SK-N-MC (cell line): Measurements from ENCODE around the gene NECAB3.
"Not testable (repeated sequence)": the region's sequence is repeated elsewhere in the genome, so short reads cannot be mapped to it uniquely, and the experiment has no call there.

ENCODE experiments used
- DNase-seq: peaks from one replicate; pipeline ENCODE4 v3.0.0-alpha.2; 2011; ENCODE audit warnings: low read depth, low spot score
- H3K27ac ChIP-seq: fragments of 200-600 bp; sonication (generic); 2 replicates; pipeline ENCODE4 v1.5.1; 2016; ENCODE audit warnings: mixed run types
- H3K36me3 ChIP-seq: fragments of 200-600 bp; sonication (generic); 2 replicates; pipeline ENCODE4 v1.6.1; 2017; ENCODE audit warnings: antibody characterized with exemption, low read length, mixed read lengths; ENCODE audit not compliant: insufficient read depth
- H3K4me3 ChIP-seq: fragments of 200-600 bp; sonication (generic); 2 replicates; pipeline ENCODE4 v1.5.1; 2016
- H3K9ac ChIP-seq: fragments of 200-600 bp; sonication (generic); 2 replicates; pipeline ENCODE4 v1.8.0; 2017; ENCODE audit warnings: mixed run types, mixed read lengths; ENCODE audit not compliant: insufficient read length
- H3K9me3 ChIP-seq: fragments of 200-600 bp; sonication (generic); 2 replicates; pipeline ENCODE4 v1.6.1; 2017; ENCODE audit warnings: low read depth, mild to moderate bottlenecking, antibody characterized with exemption, low read length, moderate library complexity, mixed read lengths
- EZH2 ChIP-seq: fragments of 200-600 bp; sonication (generic); IDR thresholded peaks from one replicate; pipeline ENCODE4 v1.6.1; 2017; ENCODE audit warnings: antibody characterized with exemption
- FOXP2 ChIP-seq: optimal IDR thresholded peaks from 2 replicates; pipeline ENCODE3; 2011; ENCODE audit warnings: mild to moderate bottlenecking, moderate library complexity; ENCODE audit not compliant: insufficient read depth; ENCODE audit errors: extremely low read length, control extremely low read depth
- POLR2AphosphoS5 ChIP-seq: IDR thresholded peaks from 2 replicates; pipeline ENCODE4 v1.6.1; 2012; ENCODE audit warnings: mild to moderate bottlenecking, low read depth, low read length, borderline replicate concordance

Gene NECAB3

GRCh38 chr20:33646191-33646590 lies 28.0 kb downstream of the NECAB3 start:
- H3K27ac ChIP-seq = no peak overlapping the region
- H3K36me3 ChIP-seq = peaks cover 15% of the 10 kb centered on the region; the same call in 1 of the 2 replicates
- H3K9me3 ChIP-seq = no peaks in the 10 kb centered on the region

GRCh38 chr20:33645396-33645795 lies 28.8 kb downstream of the NECAB3 start:
- TF ChIP-seq POLR2AphosphoS5 (no peak), EZH2 (no peak), FOXP2 (no peak)
- H3K27ac ChIP-seq = no peak overlapping the region
- no peak for DNase-seq
- no peak overlapping the region for H3K4me3 ChIP-seq
- peaks cover 15% of the 10 kb centered on the region; the same call in 1 of the 2 replicates for H3K36me3 ChIP-seq
- no peaks in the 10 kb centered on the region for H3K9me3 ChIP-seq
- no peak overlapping the region for H3K9ac ChIP-seq

More at GRCh38 chr20:33646191-33646590, 28.0 kb downstream of the NECAB3 start:
- Histone ChIP-seq H3K9ac (no peak overlapping the region), H3K4me3 (no peak overlapping the region)
- TF ChIP-seq FOXP2 = no peak
- TF ChIP-seq EZH2 = no peak
- TF ChIP-seq POLR2AphosphoS5 = no peak
- DNase-seq = no peak

- TF ChIP-seq EZH2 (no peak), FOXP2 (no peak), POLR2AphosphoS5 (no peak)
- Histone ChIP-seq H3K4me3 (no peak overlapping the region), H3K36me3 (peaks cover 15% of the 10 kb centered on the region; the same call in 1 of the 2 replicates), H3K27ac (no peak overlapping the region), H3K9ac (no peak overlapping the region), H3K9me3 (no peaks in the 10 kb centered on the region)
- DNase-seq = no peak
Observed at GRCh38 chr20:33645072-33645358, 29.2 kb downstream of the NECAB3 start.

- TF ChIP-seq FOXP2 = no peak
- no peak for TF ChIP-seq POLR2AphosphoS5
- no peak for TF ChIP-seq EZH2
- no peak overlapping the region for H3K4me3 ChIP-seq
- no peaks in the 10 kb centered on the region for H3K9me3 ChIP-seq
- DNase-seq = no peak
- no peak overlapping the region for H3K27ac ChIP-seq
- H3K9ac ChIP-seq = no peak overlapping the region
- H3K36me3 ChIP-seq = peaks cover 20% of the 10 kb centered on the region; the same call in 1 of the 2 replicates
Observed at GRCh38 chr20:33644313-33645071, 29.7 kb downstream of the NECAB3 start.

GRCh38 chr20:33640287-33640686 lies 33.9 kb downstream of the NECAB3 start:
- Histone ChIP-seq H3K4me3 (no peak overlapping the region), H3K9ac (no peak overlapping the region), H3K36me3 (peaks cover 31% of the 10 kb centered on the region; the same call in 1 of the 2 replicates), H3K9me3 (no peaks in the 10 kb centered on the region), H3K27ac (no peak overlapping the region)
- no peak for TF ChIP-seq POLR2AphosphoS5
- no peak for TF ChIP-seq FOXP2
- no peak for TF ChIP-seq EZH2
- no peak for DNase-seq

- no peak overlapping the region for H3K4me3 ChIP-seq
- DNase-seq = no peak
- no peaks in the 10 kb centered on the region for H3K9me3 ChIP-seq
- TF ChIP-seq POLR2AphosphoS5 (no peak), EZH2 (no peak), FOXP2 (no peak)
- H3K36me3 ChIP-seq = peaks cover 25% of the 10 kb centered on the region; the same call in 1 of the 2 replicates
- no peak overlapping the region for H3K27ac ChIP-seq
- H3K9ac ChIP-seq = no peak overlapping the region
Observed at GRCh38 chr20:33636776-33637175, 37.5 kb downstream of the NECAB3 start.

GRCh38 chr20:33635341-33635740 lies 38.9 kb downstream of the NECAB3 start:
- H3K36me3 ChIP-seq = peaks cover 25% of the 10 kb centered on the region; the same call in 1 of the 2 replicates
- H3K27ac ChIP-seq = no peak overlapping the region
- no peak overlapping the region for H3K4me3 ChIP-seq
- no peak for DNase-seq
- H3K9ac ChIP-seq = no peak overlapping the region
- TF ChIP-seq FOXP2 = no peak
- no peak for TF ChIP-seq EZH2
- TF ChIP-seq POLR2AphosphoS5 = no peak
- H3K9me3 ChIP-seq = no peaks in the 10 kb centered on the region

GRCh38 chr20:33631910-33632309 lies 42.3 kb downstream of the NECAB3 start:
- not testable (repeated sequence) for H3K9ac ChIP-seq, H3K4me3 ChIP-seq, H3K27ac ChIP-seq, H3K9me3 ChIP-seq, DNase-seq
- peaks cover 40% of the 10 kb centered on the region for H3K36me3 ChIP-seq

- Histone ChIP-seq H3K27ac (no peak overlapping the region), H3K36me3 (peaks cover 41% of the 10 kb centered on the region), H3K9me3 (no peaks in the 10 kb centered on the region), H3K9ac (no peak overlapping the region), H3K4me3 (no peak overlapping the region)
- TF ChIP-seq POLR2AphosphoS5 = no peak
- TF ChIP-seq EZH2 = no peak
- TF ChIP-seq FOXP2 = no peak
- DNase-seq = no peak
Observed at GRCh38 chr20:33630507-33630906, 43.7 kb downstream of the NECAB3 start.
